CD4-positive, alpha-beta T cell treated with Interleukin-17A for 4 hours (primary cell): Measurements from ENCODE around the gene USP10.

ENCODE experiments used
- DNase-seq: peaks from one replicate; pipeline ENCODE4 v3.0.0-alpha.2; 2020; ENCODE audit warnings: mixed read lengths

Gene USP10

DNA sequence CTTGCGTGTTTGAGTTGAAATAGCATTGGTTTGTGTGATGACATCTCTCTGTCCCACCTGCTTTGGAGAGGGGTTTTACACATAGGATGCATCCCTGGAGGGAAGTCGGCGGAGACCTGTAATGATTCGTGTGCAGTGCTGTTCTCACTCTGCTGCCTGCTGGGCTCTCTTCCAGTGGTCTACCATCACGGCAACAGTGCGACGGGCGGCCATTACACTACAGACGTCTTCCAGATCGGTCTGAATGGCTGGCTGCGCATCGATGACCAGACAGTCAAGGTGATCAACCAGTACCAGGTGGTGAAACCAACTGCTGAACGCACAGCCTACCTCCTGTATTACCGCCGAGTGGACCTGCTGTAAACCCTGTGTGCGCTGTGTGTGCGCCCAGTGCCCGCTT, 78.9 kb downstream of the USP10 start:
- DNase-seq, result no peak

DNA sequence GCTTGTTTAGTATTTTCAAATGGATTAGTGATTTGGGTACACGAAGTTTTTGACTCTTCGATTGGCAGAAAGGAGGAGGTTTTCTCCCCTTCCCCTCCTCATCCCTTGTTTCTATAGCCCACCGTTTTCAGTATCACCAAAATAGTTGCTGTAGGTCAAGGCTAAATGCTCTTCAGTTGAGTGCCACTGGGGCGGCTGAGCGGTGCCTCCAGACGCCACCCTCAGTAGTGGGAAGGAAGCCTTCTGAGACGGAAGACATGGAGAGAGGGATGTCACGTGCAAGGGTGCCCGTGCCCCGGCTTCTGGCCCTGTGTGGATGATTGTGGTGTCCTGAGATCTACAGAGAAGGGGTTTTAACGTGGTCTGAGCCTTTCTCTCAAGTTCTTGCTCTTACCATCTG, 80.3 kb downstream of the USP10 start:
- no peak for DNase-seq

DNA sequence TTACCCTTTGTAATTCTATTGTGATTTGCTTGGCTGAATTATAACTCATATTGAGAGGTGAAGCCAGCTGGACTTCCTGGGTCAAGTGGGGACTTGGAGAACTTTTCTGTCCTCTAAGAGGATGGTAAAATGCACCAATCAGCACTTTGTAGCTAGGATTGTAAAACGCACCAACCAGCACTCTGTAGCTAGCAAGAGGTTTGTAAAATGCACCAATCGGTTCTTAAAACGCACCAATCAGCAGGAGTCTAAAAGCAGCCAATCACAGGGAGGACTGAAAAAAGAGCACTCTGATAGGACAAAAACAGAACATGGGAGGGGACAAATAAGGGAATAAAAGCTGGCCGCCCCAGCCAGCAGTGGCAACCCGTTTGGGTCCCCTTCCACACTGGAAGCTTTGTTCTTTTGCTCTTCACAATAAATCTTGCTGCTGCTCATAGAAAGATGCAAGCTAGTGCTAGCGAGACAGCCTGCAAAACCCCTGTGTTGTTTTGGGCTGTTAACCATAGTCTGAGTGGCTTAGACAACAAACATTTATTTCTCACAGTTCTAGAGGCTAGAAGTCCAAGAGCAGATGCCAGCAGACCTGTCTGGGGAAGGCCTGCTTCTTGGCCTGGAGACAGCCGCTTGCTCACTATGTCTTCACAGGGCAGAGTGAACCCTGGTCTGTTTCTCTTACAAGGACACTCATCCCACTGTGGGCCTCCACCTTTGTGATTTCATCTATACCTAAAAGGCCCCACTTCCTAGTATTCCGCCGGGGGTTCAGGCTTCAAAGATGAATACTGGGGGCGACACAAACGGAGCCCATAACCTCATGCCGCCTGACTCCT, 81.0 kb downstream of the USP10 start:
- DNase-seq, result no peak

DNA sequence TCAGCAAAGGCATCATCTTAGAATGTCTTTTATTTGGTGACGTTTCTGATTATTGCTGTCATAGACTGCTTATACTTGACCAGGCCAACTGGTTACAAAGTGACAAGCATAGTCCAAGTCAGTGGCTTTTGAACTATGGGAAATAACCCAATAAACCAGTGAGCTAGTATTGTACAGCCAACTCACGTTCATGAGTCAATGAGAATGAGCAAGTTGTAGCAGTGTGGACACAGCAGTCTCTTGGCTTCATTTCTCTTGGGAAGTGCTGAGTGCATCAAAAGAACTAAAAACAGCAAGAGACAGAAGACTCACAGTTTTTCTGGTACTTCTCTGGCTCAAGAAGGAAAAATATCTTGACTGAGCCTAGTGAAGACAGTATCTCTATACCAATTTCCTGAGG, 83.0 kb downstream of the USP10 start:
- no peak for DNase-seq

DNA sequence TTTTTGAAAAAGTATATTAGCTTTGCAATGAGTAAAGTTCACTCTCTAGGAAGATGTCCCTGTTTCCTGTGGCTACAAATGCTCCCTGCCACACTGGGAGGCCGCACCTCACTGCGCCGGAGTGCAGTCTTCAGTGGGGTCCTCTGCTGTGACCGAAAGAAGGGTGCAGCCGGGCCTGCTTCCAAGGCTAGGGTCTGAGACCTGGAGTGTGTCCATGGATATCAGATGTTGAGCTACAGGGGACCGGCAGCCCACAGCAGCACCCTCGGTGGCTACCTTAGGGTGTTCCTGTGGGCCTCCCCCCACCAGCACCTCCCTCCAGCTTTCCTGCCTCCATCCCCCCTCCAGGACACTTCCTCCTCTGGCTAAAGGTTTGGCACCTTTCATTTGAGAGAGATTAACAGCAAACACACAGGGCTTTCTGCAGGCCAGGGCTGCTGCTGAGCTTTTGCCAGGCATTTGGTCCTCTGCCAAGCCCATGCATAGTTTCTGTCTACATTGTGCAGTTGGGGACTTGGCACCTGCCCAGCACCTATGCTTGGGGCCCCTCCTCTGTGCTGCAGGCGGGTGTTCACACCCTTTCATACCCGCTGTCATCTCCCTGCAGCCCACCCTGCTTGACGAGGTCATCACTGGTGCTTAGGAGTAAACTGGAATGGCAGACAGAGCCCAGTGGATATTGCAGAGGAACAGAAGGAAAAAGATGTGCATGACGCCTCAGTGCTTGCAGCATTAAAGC, 86.2 kb downstream of the USP10 start:
- DNase-seq, result no peak

DNA sequence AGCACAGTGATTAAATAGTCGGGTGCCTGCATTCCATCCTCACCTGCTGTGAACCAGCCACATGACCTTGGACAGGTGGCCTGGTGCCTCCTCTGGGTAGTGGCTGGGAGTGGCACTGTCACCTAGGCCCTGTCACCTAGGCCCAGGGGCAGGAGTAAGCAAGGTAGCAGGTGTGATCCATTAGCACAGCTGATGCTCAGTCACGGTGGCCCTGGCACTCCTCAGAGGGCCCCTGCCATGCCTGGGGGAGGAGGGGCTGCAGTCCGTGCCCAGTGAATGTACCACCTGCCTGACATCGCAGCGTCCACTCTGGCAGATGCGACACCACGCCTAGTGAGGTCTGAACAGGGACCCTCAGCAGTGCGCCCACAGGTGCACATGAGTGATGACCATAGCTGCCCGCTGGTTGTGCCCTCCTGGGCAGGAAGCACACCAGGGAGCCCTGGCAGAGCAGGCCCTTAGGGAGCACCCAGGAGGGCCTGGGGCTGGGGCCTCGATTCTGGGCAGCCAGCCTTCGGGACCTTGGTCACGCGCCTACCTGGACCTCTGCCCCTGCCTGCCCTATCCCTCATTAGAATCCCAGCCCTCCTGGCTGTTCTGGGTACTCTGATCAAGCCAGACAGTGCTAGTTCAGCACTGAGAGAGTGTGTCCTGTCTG, 86.9 kb downstream of the USP10 start:
- no peak for DNase-seq

DNA sequence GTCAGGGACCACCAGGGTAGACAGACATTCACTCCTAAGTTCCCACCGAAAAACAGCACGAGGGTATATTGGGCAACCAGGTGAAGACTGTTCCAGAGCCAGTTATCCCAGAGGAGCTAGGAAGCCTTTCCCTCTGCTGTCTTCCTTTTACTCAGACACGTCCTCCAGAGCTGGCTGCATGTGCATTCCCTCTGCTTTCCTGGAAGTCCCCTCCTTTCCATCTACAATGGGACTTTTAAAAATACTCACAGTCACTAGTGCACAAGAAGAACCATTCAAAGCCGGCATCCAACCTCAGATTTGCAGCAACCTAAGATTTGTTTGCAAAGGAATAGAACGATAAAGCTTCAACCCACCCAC, 87.4 kb downstream of the USP10 start:
- DNase-seq, result no peak

DNA sequence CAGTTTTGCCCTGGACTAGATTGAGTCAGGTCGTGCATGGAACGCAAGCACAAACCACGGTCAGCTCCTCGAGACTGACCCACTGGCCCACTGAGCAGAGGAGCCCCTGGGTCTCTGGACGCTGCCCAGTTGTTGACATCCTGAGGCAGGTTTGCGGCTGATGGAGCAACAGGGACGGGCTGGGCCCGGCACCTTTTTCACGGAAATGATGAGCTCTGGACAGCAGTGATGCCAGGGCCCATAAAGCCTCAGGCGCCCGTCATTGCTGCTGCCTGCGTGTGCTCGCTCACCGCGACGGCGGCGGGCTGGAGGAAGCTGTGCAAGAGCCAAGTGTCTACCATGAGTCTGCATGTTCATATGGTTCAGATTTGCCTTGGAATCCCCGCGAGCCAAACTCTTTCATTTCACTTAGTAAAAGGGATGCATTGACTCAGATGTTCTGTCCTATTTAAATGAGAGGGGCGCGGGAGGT, 89.2 kb downstream of the USP10 start:
- DNase-seq, result no peak

DNA sequence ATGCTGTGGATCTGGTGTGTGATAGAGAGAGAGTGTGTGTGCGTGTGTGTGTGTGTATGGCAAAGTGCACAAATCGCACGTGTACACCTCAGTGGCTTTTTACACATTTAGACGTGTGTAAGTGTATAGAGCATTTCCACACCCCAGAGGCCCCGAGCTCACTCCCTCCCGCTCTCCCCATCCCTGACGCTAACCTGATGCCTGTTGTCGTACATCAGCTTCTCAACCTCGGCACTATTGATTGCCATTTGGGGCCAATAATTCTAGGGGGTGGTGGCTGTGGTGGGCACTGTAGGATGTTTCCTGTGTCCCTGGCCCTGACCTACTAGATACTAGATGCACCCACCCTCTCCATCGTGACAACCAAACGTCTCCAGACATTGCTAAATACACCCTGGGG, 89.6 kb downstream of the USP10 start:
- no peak for DNase-seq

DNA sequence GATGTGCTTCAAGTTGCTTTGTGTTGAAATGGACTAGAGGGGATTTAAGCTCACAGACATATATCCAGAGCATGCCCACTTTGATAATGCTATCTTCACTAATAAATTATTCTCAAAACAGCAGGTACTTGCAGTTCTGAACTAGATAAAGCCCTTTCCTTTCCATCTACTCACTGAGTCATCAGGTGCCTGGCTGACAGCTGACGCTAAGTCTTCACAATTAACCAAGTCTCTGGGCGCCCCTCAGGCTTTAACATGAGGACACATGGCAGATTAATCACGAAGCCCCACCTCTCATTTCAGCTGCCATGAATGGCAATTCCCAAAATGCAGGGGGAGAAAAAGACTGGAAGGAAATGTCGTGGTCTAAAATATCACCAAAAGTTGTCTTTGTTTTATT, 90.5 kb downstream of the USP10 start:
- DNase-seq, result no peak

DNA sequence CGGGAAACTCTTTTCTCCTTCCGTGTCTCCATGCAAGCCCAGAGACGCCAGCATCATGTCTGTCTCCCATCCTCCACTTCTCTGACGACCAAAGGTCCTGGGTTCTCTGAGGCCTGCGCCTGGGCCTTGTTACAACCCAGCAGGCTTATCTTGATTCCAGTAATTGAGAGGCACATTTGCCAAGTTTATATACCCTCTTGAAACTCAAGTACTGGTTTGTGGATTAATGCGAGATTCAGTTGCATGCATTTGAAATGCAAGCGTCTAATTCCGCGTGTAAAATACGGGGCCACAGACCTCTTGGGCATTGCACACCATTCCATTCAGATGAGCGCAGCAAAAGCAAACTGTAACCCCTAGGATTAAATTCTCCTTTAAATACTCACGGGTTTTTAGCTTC, 91.3 kb downstream of the USP10 start:
- DNase-seq, result no peak

DNA sequence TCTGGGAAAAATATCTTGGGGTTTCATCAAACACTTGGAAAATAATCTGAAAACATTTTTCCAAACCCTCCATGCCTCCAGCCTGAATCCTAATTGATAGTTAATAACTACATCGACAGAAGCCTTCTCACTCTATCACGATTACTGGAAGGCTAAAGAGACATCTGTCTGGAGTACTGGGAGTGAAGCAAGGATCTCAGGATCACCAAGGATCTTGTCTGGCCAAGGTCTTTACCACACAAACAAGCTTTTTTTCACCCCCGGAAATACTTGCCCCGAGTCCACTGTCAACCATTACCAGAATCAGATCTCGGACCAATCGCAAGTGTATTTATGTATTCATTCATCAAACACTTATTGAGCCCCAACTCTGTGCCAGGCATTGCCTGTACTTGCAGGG, 91.7 kb downstream of the USP10 start:
- DNase-seq, result no peak

DNA sequence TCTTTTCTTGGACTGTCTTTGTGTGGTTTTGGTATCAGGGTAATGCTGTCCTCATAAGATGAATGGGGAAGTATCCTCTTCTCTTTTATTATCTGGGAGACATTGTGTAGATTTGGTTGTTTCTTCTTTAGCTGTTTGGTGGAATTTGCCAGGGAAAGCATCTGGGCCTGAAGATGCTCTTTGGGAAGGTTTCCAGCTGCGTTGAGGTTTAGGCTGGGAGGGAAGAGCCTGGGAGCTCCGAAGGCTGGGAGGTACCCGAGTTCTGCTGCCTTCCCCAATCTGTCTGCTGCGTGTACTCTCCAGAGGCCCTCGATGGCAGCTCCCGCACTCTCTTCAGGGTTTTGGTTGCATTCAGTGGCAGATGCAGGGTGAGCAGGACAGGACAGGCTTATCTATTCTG, 94.4 kb downstream of the USP10 start:
- no peak for DNase-seq

DNA sequence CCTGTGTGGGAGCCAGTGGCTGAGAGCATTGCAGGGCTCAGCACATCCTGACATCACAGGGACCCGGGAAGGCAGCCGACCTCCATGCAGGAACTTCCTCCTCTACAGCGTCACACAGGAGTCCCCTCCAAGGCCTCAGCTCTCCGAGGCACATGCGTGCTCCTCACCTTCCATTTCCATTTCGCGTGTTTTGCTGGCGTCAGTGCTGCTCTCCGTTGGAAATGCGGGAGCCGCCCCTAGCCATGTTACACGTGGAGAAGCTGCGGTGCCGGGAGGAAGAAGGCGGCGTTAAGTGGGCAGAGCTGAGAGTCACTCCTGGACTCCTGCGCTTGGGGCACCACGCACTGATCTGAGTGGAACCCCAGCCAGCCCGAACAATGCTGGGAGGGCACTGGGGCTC, 94.8 kb downstream of the USP10 start:
- DNase-seq, result no peak

DNA sequence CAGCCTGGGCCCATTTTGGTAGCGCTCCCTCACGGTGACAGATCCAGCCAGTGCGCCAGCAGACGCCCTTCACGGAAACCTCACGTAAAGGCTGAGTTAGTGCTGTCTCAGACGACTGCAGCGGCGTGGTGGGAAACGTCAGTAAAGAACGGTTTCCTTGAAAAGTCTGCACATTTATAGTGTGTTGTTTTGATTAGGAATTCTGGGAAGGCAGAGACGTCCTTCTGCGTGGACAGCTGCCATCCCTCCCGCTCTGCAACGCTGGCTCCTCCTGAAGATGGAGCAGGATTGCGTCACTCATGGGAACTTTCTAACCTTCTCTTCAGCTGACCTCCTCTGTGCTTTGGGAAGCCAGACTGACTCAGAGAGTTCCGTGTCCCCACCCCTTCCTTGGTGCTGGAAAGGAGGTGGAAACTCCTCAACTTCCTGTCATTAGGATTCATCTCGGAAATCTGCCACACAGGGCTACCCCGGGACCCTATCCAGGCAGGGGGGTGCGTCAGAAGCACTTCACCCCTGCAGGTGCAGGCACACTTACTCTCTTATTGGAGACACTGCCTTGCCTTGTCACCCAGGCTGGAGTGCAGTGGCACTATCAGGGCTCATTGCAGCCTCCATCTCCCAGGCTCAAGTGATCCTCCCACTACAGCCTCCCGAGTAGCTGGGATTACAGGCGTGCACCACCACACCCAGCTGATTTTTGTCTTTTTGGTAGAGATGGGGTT, 95.7 kb downstream of the USP10 start:
- DNase-seq, result no peak

DNA sequence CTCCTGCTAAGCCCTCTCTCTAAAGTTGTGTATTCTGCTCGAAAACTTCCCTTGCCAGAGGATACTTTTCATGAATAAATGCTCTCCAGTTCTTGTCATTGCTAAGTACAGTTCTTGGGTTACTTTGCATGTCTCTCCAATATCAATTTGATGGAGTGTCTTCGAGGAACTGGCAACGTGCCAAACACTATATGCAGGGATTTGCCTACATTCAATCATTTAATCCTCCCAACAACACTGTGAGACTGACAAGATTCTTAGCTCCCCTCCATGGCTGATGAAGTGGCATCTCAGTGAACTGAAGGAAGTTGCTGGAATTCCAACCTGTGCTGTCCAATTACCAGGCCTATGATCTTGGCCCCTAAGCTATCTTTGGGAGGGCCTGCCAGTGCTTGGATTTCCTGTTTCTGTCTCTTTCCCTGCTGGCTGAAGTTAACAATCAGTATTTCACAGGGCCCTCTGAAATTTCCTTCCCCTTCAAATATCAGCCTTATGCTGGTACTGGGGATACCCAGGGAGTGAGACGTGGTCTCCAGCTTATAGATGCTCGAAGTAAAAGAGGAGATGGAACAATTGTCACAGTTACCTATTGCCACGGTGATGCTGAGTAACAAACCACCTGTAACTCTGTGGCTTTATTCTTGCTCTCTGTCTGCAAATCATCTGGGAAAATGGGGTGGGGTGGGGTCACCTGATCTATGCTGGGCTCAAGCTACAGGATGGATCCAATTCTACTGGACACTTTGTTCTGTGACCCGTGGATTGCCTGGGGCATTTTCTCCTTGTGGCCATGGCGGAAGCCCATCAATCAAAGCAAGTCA, 100.6 kb downstream of the USP10 start:
- no peak for DNase-seq

DNA sequence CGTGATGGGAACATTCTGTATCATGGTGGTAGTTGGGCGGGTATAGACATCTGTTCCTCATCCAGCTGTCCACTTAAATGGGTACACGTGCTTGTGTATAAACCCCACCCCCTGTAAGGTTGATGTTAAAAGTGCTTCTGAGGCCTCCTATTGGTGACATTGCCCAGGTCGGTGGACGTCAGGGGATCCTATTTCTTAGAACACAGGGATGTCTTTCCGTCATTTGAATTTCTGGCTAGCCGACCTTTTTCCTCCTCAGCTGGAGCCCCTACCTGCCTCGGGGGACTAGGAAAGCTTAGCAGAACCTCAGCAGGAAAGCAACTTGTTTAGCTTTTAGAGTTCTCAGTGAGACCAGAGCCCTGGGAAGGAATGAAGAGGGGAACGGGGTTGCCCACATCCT, 103.3 kb downstream of the USP10 start:
- no peak for DNase-seq

DNA sequence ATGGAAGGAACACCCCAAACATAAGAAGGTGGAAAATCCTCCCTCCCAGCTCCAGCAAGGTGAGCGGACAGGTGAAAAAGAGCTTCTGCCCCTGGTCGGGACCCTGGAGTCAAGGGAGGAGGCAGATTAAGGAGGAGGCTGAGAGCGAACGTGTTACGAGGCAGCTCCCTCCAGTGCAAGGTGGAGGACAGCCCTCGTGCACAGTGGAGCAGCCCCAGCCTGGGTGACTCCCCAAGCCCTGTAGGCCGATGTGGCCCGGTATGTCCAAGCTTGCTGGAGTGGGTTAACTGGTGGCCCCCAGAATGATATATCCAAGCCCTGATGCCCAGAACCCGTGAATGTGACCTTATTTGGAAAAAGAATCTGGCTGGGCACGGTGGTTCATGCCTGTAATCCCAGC, 104.5 kb downstream of the USP10 start:
- no peak for DNase-seq

DNA sequence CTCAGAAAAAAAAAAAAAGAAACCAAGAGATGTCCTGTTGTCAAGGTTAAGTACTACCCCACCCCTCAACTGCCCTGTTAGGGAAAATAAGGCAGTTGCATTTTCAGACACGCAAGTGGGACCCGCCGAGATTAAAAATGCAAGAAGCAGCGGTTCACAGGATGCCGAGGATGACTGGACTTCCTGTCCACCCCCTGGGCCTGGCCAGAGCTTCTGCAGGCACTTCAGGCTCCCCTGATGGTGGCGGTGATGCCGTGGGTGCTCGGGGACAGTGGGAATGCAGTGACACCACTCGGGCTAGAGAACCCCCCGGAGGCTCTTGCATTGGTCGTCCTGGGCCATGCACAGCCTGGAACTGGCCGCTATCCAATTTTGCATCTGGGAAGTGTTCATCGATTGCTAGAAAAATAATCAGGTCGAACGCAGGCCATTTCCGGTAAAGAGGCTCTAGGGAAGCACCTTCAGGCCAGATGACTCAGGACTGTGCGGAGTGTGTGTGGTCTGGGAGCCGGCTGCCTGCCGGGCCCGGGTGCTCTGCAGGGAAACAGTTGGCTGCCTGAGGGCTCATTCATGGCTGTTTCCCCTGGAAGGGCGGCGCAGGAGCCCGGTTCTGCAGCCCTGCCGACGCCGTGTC, 106.6 kb downstream of the USP10 start:
- no peak for DNase-seq

DNA sequence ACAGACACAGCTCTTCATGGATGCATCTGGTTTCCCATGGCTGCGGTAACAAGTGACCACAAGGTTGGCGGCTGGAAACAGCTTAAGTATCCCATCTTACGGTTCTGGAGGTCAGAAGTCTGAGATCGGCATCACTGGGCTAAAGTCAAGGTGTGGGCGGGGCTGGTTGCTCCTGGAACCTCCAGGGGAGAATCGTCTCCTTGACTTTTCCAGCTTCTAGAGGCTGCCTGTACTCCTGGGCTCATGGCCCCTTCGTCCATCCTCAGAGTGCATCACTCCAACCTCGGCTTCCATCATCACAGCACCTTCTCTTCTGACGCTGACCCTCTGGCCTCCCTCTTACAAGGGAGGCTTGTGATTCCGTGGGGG, 107.1 kb downstream of the USP10 start:
- DNase-seq, result no peak

DNA sequence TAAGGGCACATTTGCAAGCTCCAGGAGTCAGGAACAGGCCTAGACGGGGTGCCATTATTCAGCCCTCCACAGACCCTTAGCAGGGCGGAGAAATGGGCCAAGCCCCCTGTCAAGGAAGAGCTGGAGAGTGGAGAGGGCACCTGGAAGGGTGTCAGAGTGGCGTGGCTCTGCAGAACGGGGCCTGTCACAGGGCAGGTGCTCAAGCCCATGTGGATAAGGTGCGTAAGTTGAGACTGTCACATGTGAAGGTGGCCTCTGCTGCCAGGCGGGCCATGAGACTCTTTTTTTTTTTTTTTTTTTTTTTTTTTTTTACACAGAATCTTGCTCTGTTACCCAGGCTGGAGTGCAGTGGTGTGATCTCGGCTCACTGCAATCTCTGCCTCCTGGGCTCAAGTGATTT, 108.0 kb downstream of the USP10 start:
- no peak for DNase-seq

DNA sequence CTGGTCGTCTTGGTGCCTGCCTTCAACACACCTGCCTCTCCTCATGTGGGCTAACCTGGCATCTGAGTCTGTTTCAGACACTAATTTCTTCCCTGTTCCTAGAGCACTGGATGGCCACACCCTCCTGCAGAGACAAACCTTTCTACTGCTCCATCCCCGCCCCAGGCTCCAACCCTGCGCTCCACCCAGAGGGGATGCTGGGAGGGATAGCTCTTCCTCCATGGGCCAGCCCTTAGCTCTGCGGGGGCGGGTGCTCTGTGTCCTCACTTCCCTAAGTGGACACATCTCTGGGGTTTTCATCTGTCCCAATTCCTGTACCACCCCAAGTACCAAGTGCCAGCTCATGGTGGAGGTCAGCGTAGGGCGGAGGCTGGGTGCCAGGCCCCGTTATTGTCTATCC, 109.0 kb downstream of the USP10 start:
- DNase-seq, result no peak
